Head of caudate nucleus (tissue), 42 donors: ENCODE measurements around the gene PLD5.
"Not testable (repeated sequence)": the region's sequence is repeated elsewhere in the genome, so short reads cannot be mapped to it uniquely, and the experiment has no call there.

ENCODE experiments used
- DNase-seq, 42 donors: peaks; one replicate each; pipeline versions ENCODE4 v3.0.0 to v3.0.0-alpha.2; 2020 to 2021; ENCODE audit warnings: mixed read lengths in 7 of 42
- intact Hi-C: fragments of 100-400 bp; cut with DNase I; formaldehyde crosslinking; loops from one replicate; pipeline ENCODE4 v1.15.0; 2022

PLD5 gene

DNA sequence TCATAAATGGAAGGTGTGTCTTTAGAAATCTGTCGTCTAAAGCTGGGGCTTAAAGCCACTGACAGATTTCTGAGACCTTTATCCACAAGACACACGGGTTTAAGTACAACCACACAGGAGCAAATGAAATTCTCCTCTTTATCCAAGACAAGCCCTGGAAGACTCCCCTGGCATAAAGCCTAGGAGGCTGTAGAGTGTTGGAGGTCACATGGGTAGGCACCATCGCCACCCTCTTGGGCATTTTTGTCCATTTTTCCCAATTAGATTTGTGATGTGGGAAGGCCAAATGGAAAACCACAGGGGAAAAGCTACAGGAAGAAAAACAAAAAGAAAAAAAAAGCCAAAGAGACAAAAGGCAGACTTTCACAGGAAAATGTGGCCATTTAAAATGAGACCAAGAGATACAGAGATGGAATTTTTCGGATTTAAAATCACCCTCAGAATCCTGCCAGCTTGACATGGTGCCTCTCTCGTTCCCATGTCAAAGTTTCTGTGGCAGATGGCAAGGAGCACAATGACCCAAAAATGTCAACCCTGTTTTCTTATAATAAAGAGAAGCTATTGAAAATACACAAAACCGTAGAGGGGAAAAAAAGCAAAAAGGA lies 91.9 kb downstream of the PLD5 start:
- intact Hi-C loops, result no loop called here

DNA sequence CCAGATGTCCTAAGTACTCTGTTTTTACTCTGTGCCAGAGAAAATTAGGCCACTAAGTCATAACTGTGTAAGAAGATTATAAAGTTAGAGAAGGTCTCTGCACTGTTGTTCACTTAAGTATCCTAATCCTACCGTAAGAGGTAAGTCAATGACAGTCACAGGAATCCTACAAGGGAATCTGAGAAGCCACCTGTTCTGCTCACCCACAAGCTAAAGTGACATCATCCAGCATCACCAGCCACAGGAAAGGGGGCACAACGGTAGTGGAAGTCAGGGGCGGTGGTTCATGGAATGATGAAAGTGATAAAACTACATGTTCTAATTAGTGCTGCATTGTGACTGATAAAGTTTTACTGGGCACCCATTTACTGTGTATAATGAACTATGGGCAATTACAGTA lies 92.7 kb downstream of the PLD5 start:
- intact Hi-C loops, result no loop called here
- peak in 1 of 42 donors; percentile 29 for DNase-seq

More for the DNA sequence above, 91.9 kb downstream of the PLD5 start:
- DNase-seq, result no peak

DNA sequence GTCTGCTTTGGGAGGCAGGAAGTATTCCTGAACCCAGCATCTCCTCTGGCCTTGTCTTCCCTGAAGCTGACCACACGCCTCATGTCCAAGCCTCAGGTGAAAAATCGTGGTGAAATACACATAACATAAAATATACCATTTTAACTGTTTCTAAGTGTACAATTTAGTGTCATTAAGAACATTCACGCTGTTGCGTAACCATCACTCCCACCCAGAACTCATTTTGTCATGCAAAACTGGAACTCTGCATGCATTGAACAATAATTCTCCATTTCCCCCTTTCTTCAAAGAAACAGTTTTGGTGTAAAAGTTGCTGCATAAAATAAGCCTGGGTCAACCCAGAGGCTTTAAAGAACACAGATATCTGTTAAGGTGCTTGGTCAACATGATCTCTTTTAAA lies 93.5 kb downstream of the PLD5 start:
- intact Hi-C loops, result no loop called here
- peak in 3 of 42 donors; percentile 11 to 30 (median 24) for DNase-seq

DNA sequence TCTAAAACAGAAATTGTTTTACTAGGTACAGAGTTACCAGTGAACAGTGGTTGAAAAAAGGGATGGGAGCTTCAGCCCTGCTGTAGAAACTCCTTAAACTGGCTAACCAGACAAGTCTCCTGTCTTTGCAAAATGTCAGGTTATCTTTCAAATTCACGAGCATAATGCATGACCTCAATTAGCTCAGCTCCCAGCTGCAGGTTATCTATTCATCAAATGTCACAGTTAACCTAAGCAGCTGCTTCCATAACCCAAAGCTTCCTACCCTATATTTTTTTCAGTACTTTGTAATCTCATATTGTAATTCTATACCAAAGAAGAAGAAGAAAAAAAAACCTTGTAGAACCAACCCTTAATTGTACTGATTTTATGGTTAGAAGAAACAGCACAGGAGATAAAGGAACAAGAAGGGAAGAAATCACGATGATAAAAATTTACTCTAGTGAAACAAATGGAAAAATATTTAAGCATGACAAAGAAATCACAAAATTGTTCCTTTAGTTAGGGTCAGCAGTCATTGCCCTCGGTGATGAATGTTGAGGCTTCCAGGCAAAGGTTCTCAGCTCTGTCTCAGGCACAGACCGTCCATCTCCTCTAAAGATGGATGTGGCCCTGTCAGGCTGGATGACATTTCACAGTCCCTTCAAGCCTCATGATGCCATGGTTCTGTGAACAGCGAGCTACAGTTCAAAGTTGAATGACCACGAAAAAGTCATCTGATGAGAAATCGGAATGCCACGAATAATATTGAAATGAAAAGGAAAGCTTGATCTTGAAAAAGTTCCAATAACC lies 95.9 kb downstream of the PLD5 start:
- DNase-seq, result no peak
- intact Hi-C loops, result no loop called here

DNA sequence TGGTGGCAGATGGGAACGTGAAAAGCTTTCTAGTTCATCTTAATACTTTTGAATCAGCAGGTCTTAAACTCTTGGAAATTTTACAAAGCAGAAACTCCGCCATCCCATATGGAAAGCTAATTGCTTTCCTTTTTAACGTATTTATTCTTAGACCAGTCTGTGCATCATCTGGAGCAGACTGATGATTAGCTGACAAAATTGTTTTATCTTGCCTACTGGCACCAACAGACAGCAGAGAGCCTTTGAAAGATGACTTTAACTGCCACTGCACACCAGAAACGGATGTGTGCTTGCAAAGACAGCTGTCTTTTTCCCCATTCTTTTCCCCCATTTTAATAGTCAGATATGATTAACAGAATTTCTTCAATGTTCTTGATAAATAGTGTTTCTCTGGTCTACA lies 97.0 kb downstream of the PLD5 start:
- DNase-seq, result no peak
- intact Hi-C loops, result no loop called here

DNA sequence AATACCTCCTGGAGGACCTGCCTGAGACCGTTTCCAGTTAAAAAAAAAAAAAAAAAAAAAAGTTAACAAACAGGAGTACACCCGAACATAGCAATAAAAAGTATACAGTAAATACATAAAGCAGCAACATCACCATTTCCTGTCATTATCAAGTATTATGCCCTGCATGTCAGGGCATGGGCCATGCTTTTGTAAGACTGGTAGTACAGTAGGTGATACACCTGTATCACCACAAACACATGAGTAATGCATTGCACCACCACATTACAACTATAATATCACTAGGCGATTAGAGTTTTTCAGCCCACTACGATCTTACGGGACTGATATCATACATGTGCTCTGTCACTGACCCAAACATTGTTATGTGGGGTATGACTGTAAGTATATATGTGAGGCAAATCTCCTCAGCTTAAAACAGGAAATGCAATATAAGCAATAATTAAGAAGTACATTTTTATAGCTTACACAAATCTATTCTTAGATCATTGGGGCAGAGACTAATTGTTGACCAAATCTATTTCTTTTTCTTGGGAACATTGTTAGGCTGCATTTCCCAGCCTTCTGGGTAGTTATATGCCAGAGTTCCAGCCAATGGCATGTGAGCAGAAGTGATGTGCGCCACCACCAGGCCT lies 98.1 kb downstream of the PLD5 start:
- intact Hi-C loops, result no loop called here

DNA sequence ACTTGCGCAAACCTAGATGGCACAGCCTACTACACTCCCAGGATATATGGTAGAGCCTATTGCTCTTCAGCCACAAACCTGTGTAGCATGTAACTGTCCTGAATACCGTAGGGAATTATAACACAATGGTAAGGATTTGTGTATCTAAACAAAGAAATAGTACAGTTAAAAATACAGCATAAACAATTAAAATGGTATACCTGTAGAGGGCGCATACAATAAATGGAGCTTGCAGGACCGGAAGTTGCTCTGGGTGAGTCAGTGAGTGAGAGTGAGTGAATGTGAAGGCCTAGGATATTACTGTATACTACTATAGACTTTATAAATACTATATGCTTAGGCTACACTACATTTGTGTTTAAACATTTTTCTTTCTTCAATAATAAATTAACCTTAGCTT lies 99.3 kb downstream of the PLD5 start:
- intact Hi-C loops, result no loop called here
- DNase-seq, result no peak

More for the DNA sequence above, 98.1 kb downstream of the PLD5 start:
- DNase-seq, result no peak

DNA sequence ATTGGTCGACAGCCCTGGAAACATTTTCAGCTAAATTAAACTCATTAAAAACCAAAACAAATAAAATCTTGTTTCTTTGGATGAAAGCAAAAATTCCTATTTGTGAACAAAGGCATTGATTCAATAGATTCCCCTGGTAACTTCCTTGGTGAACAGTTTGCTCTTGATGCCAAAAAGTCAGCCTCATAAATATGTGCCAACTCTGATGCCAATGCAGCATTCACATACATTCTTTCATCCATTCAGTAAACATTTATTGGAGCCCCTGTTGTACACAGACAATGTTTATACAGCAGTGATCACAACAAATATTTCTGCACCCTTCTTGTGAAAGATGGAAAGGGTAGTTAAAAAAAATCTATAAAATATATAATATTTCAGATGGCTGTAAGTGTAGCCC lies 107.8 kb downstream of the PLD5 start:
- intact Hi-C loops, result no loop called here
- DNase-seq, result no peak

DNA sequence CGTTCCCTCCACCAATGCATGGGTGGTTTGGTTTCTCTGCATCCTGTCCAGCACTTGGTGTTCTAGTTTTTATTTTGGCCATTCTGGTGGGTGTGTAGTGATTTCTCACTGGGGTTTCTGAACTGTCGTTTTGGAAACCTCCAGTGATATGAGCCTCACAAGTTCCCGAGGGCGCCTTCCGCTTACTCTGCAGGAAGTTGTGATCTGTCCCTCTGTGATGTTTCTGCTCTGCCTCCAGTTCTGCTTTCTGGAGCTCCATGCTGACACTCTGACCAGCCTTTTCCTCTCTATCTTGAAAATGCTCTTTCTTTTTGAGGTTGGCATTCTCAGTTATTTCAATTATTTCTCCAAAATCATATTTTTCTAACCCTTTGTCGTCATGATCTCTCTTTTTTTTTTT lies 111.6 kb downstream of the PLD5 start:
- no peak for DNase-seq
- intact Hi-C loops, result no loop called here

DNA sequence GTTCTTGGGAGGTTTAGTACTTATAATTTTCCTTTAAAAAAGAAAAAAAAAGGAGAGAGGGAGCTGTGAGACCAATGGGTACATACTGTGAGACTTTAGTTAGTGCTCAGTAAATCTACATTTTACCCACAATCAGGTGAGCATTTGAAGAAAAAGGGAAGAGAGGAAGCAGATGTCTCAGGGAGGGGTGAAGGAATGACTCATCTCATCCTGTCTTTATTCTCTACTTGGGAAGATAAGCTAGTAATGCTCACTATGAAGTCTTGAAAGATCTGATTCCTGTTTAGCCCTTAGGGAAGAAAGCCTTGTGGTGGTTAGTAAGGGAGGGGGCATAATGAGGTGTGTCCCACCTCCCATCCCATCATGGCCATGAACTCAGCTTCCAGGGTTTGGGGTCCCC lies 112.6 kb downstream of the PLD5 start:
- intact Hi-C loops, result no loop called here
- no peak for DNase-seq

DNA sequence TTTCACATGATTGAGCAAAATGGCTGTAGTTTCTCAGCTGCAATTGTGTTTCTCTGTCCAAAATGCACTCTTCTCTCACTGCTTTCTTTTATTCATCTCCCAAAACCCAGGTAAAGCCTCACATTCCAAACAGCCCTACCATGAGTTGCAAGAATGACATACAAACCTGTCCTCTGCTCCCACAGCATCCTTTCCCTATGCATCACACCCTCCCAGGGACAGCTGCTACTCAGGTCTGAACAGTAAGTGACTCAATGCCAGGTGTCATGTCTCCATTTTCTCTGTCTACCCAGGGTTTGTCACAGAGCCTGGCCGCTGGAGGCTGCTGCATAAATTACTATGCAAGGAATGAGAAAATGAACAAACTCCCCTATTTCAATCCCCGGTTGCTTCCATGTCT lies 118.5 kb downstream of the PLD5 start:
- intact Hi-C loops, result no loop called here
- DNase-seq, result no peak

DNA sequence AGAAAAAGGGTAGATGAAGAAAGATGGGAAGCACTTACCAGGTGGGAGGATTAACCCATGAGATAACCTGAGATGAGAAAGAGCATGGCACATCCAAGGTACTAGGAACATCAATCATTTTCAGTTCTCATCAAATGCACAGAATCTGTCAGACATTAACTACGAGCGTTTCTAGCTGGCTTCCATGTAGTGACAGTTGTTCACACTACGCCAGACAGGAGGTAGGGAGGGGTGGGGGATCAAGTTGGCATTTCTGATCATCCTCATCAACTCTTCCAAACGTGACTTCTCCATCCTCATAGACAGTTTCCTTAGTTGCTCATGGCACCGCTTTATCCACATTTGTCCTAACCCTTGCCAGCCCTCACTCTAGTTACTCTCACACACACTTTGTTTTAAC lies 120.2 kb downstream of the PLD5 start:
- intact Hi-C loops, result no loop called here
- DNase-seq, result no peak

DNA sequence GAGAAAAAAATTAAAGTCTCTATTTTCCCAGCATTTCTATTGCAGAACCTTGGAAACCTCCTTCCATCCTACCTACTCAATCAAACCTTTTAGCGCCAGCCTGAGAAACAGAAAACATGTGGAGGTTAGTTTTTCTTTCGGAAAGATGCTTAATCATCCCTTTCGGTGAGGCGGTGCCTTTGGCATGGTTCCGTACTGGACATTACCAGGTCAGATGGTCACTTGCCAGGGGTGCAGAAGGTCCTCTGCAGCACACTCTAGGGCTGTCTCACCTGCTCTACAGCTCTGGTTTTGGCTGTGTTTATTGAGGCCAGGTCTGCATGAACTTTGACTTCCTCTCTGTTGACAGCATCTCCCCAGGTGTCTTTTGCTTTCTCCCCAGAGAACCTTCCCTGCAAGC lies 121.5 kb downstream of the PLD5 start:
- DNase-seq, result no peak
- intact Hi-C loops, result no loop called here

DNA sequence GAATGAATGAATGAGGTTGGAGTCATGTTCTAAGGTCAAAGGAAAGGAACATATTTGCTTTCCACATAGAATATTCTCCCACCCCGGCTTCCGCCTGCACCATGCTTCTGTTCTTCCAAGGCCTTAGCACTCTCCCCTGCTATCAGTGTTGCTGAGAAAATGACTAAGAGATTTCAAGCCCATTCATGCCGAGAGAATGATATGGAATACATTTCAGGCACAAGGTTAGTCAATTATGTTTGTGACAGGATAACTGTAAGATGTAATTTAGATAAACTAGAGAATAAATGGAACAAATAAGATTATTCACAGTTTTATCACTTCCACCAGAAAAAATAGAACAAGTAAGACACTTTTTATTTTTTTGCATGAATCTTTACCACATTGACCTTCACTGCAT lies 122.6 kb downstream of the PLD5 start:
- no peak for DNase-seq
- intact Hi-C loops, result no loop called here

DNA sequence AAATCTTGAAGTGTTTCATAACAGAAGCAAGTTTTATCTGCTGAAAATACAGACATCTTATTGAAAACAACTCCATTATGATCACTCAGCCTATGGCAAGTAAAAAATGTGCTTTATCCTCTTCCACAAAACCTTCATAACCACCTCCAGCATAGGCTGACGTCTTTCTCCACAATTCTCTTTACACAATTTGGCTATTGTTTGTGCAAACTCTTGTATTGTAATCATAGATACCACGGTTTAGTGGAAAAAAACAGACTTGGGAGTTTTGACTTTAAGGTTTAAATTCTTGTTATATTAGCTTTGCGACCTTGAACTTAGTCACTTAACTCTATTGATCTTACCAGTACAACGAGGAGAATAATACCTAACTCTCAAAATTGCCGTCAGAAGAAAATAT lies 126.1 kb downstream of the PLD5 start:
- DNase-seq, result no peak
- intact Hi-C loops, result no loop called here

DNA sequence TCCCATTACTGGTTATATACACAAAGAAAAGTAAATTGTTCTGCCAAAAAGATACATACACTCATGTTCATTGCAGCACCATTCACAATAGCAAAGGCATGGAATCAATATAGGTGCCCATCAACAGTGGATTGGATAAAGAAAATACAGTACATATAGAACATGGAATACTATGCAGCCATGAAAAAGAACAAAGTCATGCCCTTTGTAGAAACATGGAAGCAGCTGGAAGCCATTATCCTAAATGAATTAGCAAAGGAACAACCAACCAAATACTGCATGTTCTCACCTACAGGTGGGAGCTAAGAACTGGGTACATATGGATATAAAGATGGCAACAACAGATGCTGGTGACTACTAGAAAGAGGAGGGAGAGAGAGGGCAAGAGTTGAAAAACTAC lies 132.6 kb downstream of the PLD5 start:
- intact Hi-C loops, result no loop called here

DNA sequence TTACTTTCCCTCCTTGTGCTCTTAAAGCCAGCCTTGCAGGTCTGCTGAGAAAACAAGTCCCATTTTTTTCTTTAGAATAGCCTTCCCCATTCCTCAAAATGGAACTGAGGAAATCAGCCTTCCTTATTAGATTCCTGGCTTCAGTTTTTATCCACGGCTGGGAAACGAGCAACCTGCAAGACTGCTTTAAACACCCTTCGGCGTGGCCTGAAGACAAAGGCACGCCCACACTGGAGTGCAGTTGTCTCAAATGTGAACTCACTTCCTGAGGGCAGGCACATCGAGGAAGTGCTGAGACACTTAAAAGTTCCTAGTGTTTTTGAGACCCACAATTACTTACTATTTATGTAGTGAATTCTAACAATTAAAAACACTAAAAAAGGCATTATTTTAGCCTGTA lies 148.4 kb downstream of the PLD5 start:
- DNase-seq, intact Hi-C loops: not testable (repeated sequence)

More for the DNA sequence above, 132.6 kb downstream of the PLD5 start:
- no peak for DNase-seq

DNA sequence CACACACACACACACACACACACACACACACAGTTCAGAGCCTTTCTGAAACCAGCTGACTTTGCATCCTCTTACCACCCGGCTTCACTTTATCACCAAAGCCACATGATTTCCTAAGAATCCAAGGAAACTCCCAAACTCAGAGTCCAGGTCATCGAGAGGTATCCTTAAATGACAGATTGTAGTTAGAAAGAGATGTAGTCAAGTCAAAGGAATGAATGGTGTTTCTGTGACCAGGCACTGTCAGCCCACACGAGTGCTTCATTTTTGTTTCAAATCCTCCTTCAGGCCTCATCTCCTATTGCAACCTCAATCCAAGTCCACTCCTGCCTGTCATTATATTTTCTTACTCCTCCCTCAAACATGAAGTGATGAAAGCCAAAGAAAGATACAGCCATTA lies 174.1 kb downstream of the PLD5 start:
- DNase-seq, intact Hi-C loops: not testable (repeated sequence)

DNA sequence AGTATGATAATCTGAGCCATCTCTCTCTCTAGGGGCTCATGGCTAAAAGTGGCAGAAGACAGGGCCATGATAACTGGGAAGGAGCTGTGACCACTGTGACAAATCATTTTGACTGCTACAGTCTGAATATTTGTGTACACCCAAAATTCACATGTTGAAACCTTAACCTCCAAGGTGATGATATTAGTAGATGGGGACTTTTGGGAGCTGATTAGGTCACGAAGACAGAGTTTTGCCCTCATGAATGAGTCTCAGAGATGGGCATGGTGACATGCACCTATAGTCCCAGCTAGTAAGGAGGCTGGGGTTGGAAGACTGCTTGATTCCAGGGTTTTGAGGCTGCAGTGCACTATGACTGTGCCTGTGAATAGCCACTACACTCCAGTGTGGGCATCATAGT lies 174.9 kb downstream of the PLD5 start:
- intact Hi-C loops, result no loop called here
- DNase-seq, result no peak

DNA sequence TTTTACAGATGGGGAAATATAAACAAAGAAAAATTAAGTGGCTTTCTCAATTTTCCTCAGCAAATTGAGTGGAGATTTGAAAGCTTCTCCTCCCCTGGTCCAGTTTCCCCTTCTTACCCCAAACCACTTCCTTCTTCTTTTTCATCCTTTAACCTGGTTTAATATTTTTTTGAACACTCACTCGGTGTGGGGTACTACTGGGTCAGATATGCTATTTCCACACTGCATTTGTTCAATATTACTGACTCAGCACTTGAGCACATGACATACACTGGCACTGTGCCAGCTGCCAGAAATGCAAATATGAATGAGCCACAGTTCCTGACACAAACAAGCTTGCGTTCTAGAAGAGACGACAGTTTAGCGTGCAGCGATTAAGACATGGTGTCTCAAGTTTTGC lies 193.6 kb downstream of the PLD5 start:
- DNase-seq, result peak in 11 of 42 donors; percentile 12 to 55 (median 26)

DNA sequence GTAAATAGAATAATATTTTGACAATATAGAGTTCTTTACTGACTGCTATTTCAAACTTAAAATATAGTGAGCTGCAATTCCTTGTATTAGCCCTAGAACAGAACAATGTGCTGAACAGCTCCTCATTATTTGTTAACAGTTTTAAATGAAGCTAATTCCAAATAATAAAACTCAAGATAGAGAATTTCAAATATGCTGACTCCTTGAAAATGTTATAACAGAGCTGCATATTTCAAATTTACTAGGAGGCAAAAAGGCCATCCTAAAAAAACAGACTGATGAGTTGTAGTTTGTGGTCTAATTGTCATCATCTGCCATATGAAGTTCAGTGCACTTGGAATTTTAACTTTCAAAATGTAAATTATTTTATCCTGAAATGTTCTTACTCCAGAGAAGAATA lies 197.1 kb downstream of the PLD5 start:
- DNase-seq, intact Hi-C loops: not testable (repeated sequence)

More for the DNA sequence above, 193.6 kb downstream of the PLD5 start:
- intact Hi-C loops, result not testable (repeated sequence)
